ENCODE data around the gene MISFA.
"Not testable (repeated sequence)": the region's sequence is repeated elsewhere in the genome, so short reads cannot be mapped to it uniquely, and the experiment has no call there.

The MISFA gene

GRCh38 chr11:18618342-18619025, 18.9 kb downstream of the MISFA start:
- DNase-seq: no peak

GRCh38 chr11:18623707-18624106, 24.1 kb downstream of the MISFA start:
- no peak for DNase-seq

- DNase-seq: no peak
Observed at GRCh38 chr11:18624161-18624560, 24.6 kb downstream of the MISFA start.

- DNase-seq: no peak
Observed at GRCh38 chr11:18632841-18633240, 33.3 kb downstream of the MISFA start.

GRCh38 chr11:18633256-18634139, 33.9 kb downstream of the MISFA start:
- DNase-seq: no peak

GRCh38 chr11:18634140-18635032, 34.8 kb downstream of the MISFA start, which contains the start of gene SPTY2D1:
Gene SPTY2D1 (minus strand): TSS chr11:18634342. CDS start chr11:18634257, 85 bp downstream.
- DNase-seq: peak; percentile 99

- no peak for DNase-seq
Observed at GRCh38 chr11:18641677-18642076, 42.1 kb downstream of the MISFA start.

GRCh38 chr11:18643034-18643433, 43.4 kb downstream of the MISFA start:
- not testable (repeated sequence) for DNase-seq

GRCh38 chr11:18650353-18650752, 50.8 kb downstream of the MISFA start:
- DNase-seq: no peak

GRCh38 chr11:18650859-18651557, 51.4 kb downstream of the MISFA start:
- DNase-seq: peak; percentile 57 to 84
